ENCODE data around the gene LTBR.

GRCh38 chr12:6405963-6406362 lies 22.0 kb downstream of the LTBR start:
- TF ChIP-seq POLR2A (IDR thresholded peaks at IDR 0.05) (no peak), CTCF (IDR thresholded peaks at IDR 0.05 in 4 of 5, conservative IDR thresholded peaks at IDR 0.05 in 1 of 5) (no peak)

Data from gastrocnemius medialis (tissue), 4 donors.